HL-60 (cell line): ENCODE measurements around the gene CELF2.
A peak's percentile ranks its signal among the peaks of the same experiment; 100 is the strongest.

Experiments
- DNase-seq, 2 experiments: peaks; one replicate each; pipeline ENCODE4 v3.0.0-alpha.2; 2010 to 2020; ENCODE audit warnings: low read depth in 1 of 2, low spot score in 1 of 2
- H3K27ac ChIP-seq: fragments of 250-450 bp; sonication (Bioruptor Pico); replicated peaks from 2 replicates; pipeline ENCODE4 v1.5.1; 2020; ENCODE audit warnings: mild to moderate bottlenecking, moderate library complexity
- H3K27me3 ChIP-seq: fragments of 250-450 bp; sonication (Bioruptor Pico); 2 replicates; pipeline ENCODE4 v1.5.1; 2021; ENCODE audit warnings: mild to moderate bottlenecking, moderate library complexity; ENCODE audit not compliant: insufficient read depth, poor library complexity, severe bottlenecking
- H3K4me3 ChIP-seq: replicated peaks from 2 replicates; pipeline ENCODE4 v1.5.1; 2011; ENCODE audit warnings: mild to moderate bottlenecking, control low read depth, low read length; ENCODE audit not compliant: insufficient read depth
- GABPA ChIP-seq: IDR thresholded peaks from 2 replicates; pipeline ENCODE4 v1.6.1; 2012; ENCODE audit warnings: low read depth
- POLR2AphosphoS5 ChIP-seq: IDR thresholded peaks from 2 replicates; pipeline ENCODE4 v1.6.1; 2012; ENCODE audit warnings: low read depth
- REST ChIP-seq: IDR thresholded peaks from 2 replicates; pipeline ENCODE4 v1.6.1; 2012; ENCODE audit warnings: low read depth; ENCODE audit not compliant: insufficient replicate concordance
- SPI1 ChIP-seq: IDR thresholded peaks from 2 replicates; pipeline ENCODE4 v1.6.1; 2012; ENCODE audit warnings: low read depth, mild to moderate bottlenecking, borderline replicate concordance
- TF ChIP-seq, protein P1 (sequence below): IDR thresholded peaks from one replicate; pipeline ENCODE4 v1.5.1; 2011; ENCODE audit warnings: low read length, control low read depth, inconsistent platforms; ENCODE audit not compliant: insufficient read depth

The CELF2 gene

GRCh38 chr10:11332846-11333245 is 315.2 kb downstream of the CELF2 start:
- DNase-seq = no peak
- H3K4me3 ChIP-seq = no peak overlapping the region
- H3K27ac ChIP-seq = no peak overlapping the region
- TF ChIP-seq SPI1 (no peak), POLR2AphosphoS5 (no peak), GABPA (no peak), REST (no peak)
- TF ChIP-seq, protein P1, sequence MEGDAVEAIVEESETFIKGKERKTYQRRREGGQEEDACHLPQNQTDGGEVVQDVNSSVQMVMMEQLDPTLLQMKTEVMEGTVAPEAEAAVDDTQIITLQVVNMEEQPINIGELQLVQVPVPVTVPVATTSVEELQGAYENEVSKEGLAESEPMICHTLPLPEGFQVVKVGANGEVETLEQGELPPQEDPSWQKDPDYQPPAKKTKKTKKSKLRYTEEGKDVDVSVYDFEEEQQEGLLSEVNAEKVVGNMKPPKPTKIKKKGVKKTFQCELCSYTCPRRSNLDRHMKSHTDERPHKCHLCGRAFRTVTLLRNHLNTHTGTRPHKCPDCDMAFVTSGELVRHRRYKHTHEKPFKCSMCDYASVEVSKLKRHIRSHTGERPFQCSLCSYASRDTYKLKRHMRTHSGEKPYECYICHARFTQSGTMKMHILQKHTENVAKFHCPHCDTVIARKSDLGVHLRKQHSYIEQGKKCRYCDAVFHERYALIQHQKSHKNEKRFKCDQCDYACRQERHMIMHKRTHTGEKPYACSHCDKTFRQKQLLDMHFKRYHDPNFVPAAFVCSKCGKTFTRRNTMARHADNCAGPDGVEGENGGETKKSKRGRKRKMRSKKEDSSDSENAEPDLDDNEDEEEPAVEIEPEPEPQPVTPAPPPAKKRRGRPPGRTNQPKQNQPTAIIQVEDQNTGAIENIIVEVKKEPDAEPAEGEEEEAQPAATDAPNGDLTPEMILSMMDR = no peak
- H3K27me3 ChIP-seq = no peaks in the 10 kb centered on the region

DNA sequence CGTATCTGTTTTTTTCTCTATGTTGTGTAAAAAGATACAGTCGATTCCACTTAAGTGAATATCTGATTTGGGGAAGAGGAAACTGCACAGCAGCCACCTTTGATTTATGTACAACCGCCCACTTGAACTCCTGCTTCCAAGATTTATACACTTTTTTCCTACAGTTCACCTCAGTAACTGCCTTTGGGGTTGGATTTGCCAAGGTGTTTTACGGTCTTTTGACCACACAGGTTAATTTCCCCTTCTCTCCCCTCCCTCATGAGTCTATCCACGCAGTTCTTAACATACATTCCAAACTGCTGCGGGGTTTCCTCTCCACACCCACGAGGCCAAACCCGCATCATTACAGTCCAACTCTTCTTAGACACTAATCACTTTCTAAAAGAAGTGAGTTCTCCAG is 316.8 kb downstream of the CELF2 start:
- Histone ChIP-seq H3K27ac (no peak overlapping the region), H3K27me3 (no peaks in the 10 kb centered on the region), H3K4me3 (no peak overlapping the region)
- TF ChIP-seq REST (no peak), GABPA (no peak), POLR2AphosphoS5 (no peak), SPI1 (no peak)
- TF ChIP-seq, protein P1 = no peak
- DNase-seq = no peak

GRCh38 chr10:11335167-11335652 is 317.5 kb downstream of the CELF2 start:
- no peak overlapping the region for H3K4me3 ChIP-seq
- H3K27ac ChIP-seq = no peak overlapping the region
- TF ChIP-seq, protein P1 = no peak
- TF ChIP-seq REST = no peak
- no peak for TF ChIP-seq POLR2AphosphoS5
- TF ChIP-seq SPI1 = peak; percentile 77
- no peaks in the 10 kb centered on the region for H3K27me3 ChIP-seq
- peak in 1 of 2 experiments; percentile 41 for DNase-seq
